ENCODE data around the gene MMP15.

The MMP15 gene

GRCh38 chr16:58020628-58021521, 4.7 kb upstream of the MMP15 start:
- DNase-seq, result peak; percentile 60 to 71

- no peak for DNase-seq
Measured at GRCh38 chr16:58021661-58022551, 3.6 kb upstream of the MMP15 start.

GRCh38 chr16:58022601-58023371, 2.8 kb upstream of the MMP15 start:
- no peak for DNase-seq

- DNase-seq, result peak in 1 of 2 donors; percentile 17
Measured at GRCh38 chr16:58024486-58025350, 836 bp upstream of the MMP15 start.

GRCh38 chr16:58026139-58026704, 668 bp downstream of the MMP15 start:
- DNase-seq, result no peak

GRCh38 chr16:58026705-58027160, 1.2 kb downstream of the MMP15 start:
- no peak for DNase-seq

- DNase-seq, result no peak
Measured at GRCh38 chr16:58027161-58027915, 1.8 kb downstream of the MMP15 start.

GRCh38 chr16:58027916-58028455, 2.4 kb downstream of the MMP15 start:
- no peak for DNase-seq

- DNase-seq, result no peak
Measured at GRCh38 chr16:58028541-58029070, 3.1 kb downstream of the MMP15 start.

GRCh38 chr16:58029410-58029809, 3.9 kb downstream of the MMP15 start:
- DNase-seq, result no peak

GRCh38 chr16:58030136-58030840, 4.7 kb downstream of the MMP15 start:
- no peak for DNase-seq

- no peak for DNase-seq
Measured at GRCh38 chr16:58031016-58031800, 5.7 kb downstream of the MMP15 start.

- no peak for DNase-seq
Measured at GRCh38 chr16:58032710-58033293, 7.2 kb downstream of the MMP15 start.

GRCh38 chr16:58034128-58034685, 8.7 kb downstream of the MMP15 start:
- DNase-seq, result no peak

- no peak for DNase-seq
Measured at GRCh38 chr16:58034774-58035173, 9.2 kb downstream of the MMP15 start.

- DNase-seq, result no peak
Measured at GRCh38 chr16:58035356-58036170, 10.0 kb downstream of the MMP15 start.

GRCh38 chr16:58036943-58037342, 11.4 kb downstream of the MMP15 start:
- no peak for DNase-seq
